Stimulated activated CD4-positive, alpha-beta T cell treated with anti-CD3 and anti-CD28 coated beads, Interleukin-4, amount 100 ng/mL, for 4 hours (primary cell): Measurements from ENCODE around the gene NAA60.
A peak's percentile ranks its signal among the peaks of the same experiment; 100 is the strongest.
"Not testable (repeated sequence)": the region's sequence is repeated elsewhere in the genome, so short reads cannot be mapped to it uniquely, and the experiment has no call there.

Experiments used
- DNase-seq, 2 experiments: peaks; one replicate each; pipeline ENCODE4 v3.0.0-alpha.2; 2020

NAA60 gene

DNA sequence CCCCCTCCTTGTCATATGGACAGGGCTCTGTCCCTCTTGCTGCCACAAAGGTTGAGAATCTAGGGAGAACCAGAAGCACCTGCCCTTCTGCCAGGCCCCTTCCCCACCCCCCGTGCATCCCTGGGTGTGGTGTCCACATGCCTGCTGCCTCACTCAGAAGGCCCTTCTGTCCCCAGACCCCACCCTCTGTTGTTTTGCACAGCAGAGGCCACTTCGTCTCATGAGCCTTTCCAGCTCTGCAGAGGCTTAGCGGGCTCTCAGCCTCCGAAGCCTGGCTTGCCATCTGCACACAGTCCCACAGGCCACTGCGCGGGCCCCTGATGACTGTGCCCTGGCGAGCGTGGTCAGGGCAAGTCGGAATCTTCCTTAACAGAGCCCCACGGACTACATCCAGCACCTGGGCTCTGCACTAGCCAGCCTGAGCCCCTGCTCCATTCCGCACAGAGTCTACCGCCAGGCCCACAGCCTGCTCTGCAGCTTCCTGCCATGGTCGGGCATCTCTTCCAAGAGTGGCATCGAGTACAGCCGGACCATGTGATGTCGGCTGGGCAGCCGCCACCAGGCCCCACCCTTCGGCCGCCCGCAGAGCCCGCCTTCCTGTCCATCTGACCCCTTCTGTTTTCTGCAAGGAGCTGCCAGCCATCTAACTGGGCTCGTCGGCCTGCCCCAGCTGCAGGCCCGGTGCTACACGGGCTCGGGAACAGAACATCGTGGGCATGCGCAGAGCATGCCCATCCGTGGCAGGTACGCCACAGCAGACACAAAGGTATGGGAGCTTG lies 41.0 kb downstream of the NAA60 start:
- DNase-seq = no peak

DNA sequence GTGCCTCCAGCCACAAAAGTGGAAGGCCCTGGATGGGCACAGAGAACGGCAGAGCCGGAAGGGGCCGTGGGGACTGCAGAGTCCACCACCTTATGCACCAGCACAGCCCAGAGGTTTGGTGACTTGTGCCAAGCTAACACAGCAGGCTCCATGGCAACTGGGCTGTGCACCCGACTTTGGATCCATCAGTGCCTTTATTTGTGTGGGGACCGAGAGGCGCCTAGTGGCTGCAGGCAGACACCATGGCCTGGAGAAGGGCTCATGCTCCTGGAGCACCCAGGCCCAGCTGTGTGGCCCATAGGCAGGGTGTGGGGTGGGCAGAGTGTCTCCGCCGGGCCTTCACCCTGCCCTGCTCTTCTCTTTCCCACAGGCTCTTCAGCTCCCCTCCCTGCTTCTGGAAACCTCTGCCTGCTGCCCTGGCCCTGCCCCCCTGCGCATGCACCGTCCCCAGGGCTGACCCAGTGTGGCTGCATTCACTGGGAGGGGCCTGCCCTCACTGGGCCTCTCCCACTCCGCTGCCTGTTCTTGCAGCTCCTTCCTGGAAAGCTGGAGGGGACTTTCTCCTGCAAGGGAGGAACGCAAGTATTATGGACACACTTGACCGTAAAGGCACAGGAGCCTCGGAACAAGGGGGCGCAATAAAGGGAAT lies 41.7 kb downstream of the NAA60 start:
- no peak for DNase-seq

DNA sequence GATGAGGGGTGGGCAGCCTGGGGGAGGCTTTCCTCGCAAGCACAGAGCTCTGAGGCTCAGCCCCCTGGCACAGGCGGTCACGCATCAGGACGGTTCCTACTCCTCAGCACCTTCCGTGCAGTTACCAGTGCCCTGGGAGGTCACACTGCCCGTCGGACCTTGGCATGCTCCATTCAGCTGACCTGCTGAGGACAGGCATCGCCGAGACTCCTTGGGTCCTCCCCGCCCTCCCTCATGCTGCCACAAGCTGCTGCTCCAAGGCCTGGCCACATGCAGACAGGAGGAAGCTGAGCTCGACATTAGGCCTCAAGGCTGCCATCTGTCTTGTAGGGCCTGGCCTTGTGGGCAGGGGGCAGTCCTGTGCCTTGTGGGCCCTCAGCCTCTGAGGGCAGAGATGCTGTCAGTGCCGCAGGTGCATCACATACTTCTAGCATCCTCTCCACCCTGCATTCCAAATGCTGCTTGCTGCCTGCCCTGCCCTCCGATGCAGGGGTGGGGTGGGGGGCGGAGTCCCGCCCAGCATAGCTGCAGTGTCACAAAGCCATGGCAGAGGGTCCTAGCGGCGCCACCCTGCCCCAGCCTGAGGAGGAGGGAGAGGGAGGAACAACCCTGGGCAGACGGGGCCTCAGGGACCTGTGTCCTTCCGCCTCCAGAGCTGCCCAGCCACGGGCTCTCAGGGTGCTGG lies 42.5 kb downstream of the NAA60 start:
- no peak for DNase-seq

DNA sequence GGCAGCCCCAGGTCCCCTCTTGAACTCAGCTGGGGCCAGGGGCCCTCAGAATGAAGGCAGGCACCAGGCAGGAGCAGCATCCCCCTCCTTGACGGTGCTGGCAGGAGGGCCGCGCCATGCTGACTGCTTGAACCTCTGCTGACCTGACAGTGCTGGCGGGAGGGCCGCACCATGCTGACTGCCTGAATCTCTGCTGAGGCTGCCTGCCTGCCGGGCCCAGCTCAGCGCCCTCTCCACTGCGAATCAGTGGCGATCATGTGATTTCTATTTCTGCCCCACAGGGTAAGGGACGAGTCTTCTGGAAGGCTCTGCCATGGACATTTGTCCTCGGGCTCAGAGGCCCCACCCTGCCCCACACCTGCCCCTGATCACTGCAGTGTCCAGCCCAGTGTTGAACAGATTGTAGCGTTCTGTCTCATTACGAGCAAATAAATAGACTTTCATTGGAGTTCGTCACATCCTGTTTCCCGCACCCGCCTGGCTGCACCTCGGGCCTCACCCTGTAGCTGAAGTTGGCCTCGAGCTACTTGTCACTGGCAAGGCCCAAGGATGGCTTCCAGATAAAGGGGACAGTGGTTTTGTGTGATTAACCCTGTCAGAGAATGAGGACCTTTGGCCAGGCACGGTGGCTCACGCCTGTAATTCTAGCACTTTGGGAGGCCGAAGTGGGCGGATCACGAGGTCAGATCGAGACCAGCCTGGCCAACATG lies 43.2 kb downstream of the NAA60 start:
- DNase-seq = no peak

DNA sequence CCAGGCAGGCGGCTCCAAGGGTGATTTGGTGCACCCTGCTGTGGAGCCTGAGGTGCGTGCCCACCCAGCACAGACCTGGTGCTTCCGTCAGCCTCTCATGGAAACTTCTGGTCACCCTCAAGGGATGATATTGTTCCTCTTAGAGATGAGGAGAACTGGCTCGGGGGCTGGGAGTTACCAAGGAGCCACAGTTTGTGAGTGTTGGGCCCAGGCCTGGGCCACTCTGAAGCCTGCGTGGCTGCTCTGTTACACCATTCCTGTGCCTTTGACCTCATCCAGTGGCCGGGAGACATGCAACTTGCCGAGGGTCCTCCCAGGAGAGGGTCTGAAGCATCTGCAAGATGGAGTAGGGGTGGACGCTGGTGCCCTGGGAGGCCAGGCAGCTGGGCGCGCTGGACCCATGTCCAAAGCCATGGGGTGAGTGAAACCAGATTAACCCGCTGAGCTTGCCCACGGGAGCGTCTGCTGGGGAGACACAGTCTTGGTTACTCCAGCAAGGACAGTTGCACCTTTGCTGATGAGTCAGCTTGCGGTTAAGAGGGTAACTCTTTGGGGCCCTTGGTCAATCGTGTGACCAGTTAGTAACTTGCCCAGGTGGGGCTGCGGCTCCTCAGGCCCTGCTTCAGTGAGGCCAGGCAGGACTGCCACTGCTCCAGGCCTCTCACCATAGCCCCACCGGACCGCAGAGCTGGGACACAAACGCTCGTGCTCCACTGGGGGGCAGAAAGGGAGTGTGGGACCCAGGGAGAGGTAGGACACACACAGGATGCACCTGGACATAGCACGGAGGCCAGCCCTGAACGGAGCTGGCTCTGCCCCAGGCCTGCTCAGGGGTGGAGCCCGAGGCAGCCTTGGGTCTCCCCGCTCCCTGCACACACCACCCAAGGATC lies 44.3 kb downstream of the NAA60 start:
- no peak for DNase-seq

DNA sequence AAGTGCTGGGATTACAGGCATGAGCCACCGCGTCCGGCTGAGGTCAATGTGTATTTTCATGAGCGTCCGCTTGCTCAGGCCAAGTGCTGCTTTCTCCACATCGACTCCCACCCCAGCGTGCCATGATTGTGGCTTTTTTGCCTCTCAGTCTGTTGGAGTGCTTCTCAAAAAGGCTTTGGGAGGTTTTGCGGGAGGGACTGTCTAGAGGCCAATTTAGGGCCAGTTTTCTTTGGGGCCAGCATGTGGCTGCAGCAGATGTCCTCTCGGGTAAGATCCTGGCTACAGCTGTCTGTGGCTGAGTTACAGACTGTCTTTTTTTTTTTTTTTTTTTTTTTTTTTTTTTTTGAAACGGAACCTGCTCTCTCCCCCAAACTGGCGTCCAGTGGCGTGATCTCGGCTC lies 45.3 kb downstream of the NAA60 start:
- no peak for DNase-seq

DNA sequence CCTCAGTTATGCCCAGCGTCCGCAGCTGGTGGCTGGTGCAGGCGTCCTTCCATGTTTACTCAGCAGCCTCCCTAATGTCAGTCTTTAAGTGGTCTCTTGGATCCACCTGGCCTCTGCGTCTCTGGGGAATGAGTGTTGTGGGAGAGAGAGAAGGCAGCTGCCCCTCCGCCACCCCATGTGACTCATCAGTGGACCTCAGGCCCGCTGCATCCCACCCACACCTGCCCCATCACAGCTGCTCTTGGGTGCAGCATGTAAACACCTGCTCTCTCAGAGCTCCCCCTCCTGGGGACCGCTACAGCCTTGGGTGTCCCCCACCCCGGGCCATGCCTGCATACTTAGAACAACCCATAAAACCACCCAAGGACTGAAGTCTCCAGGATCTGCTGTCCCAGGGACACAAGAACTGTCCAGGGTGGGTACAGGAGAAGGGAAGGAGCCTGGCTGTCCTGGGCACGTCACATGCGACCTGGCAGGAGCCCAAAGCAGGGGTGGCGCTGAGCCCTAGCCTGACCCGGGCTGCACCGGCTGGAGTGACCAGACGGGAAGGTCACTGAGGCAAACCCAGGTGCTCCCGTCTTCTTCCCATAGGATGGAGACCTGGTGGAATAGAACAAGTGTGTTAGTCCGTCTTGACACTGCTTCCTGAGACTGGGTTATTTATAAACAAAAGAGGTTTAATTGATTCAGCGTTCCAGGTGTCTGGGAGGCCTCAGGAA lies 47.6 kb downstream of the NAA60 start:
- no peak for DNase-seq

DNA sequence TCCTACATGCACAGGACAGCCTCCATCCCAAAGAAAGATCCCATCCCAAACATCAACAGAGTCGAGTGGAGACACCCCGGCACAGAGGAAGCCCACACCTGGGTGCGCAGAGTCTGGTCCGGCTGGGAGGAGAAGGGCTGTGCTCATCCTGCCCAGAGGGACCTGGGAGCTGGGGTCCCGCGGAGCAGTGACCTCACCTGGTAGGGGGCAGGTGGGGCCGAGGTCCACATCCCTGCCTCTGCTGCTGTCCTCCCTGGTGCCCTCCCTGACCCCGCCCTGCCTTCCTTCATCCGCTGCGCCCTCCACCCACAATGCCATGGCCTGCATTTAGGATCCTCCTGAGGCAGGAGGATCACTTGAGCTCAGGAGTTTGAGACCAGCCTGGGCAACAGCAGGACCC lies 48.9 kb downstream of the NAA60 start:
- no peak for DNase-seq

DNA sequence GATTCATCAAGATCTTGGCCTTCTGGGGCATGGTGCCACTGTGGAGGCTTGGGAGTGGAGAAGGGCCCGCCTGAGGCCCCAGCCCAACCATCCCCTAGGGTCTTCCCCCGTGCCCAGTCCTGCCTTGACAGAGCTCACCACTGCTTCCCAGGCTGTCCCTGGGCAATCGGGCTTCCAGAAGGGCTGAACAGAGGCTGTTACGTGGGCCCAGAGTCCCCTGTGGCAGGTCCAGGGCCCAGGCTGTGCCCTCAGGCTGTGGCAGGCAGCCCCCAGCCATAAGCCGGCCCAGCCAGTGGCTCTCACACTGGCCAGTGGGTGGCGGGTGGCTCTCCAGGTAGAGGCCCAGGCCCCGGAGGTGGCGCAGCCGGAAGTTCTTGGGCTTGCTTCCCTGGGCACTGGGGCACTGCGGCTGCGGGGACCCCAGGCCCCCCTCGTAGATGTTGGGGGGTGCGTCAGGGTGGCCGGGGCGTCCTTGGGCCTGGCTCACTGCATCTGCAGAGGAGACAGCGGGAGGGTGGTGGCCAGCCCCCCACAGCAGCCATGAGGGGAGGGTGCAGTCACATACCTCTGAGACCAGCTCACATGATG lies 51.0 kb downstream of the NAA60 start:
- DNase-seq = no peak

DNA sequence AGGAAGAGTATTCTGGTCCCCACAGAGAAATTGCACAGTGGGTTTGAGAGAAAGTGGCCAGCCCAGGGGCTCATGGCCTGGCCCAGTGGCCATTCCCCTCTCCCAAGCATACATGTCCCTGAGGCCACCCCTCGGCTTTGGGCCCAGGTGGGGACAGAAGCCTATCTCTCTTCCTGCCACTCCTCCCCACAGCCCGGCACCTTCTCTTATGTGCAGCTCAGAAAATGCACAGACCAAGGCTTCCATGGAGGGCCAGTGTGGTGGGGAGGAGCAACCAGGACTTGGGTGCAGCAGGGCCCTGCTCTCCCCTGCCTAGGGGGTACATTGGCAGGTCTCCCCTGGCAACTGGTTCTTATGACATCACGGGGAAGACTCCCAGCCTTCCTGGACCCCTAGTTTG lies 51.7 kb downstream of the NAA60 start, which contains the start of gene C16orf90:
TSS of gene C16orf90 (minus strand) at position 314 of the 400 bp plus-strand sequence. CDS start at position 246, 68 bp downstream.
- no peak for DNase-seq

DNA sequence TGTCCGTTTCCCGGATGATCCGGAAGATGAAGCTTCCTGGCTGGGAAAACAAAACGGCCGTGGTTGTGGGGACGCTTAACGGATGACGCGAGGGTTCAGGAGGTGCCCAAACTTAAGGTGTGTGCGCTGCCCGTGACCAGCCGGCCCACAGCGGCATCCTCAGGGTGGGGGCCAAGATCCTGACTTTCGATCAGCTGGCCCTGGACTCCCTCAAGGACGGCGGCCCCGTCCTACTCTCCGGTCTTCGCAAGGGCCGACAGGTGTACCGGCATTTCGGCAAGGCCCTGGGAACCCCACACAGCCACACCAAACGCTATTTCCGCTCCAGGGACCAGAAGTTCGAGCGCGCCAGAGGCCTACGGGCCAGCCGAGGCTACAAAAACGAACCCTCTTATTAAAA lies 52.9 kb downstream of the NAA60 start:
- no peak for DNase-seq

DNA sequence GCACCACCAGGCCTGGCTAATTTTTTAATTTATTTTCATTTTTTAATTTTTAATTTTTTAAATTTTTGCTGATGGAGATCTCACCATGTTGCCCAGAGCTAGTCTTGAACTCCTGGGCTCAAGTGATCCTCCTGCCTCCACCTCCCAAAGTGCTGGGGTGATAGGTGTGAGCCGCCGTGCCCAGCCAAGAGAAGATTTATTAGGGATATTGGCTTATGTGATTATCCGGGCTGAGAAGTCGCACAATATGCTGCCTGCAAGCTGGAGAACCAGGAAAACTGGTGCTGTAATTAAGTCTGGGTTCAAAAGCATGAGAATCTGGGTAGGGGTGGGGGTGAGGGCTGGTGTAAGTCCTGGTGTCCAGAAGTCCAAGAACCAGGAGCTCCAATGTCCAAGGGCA lies 54.3 kb downstream of the NAA60 start:
- DNase-seq = no peak

DNA sequence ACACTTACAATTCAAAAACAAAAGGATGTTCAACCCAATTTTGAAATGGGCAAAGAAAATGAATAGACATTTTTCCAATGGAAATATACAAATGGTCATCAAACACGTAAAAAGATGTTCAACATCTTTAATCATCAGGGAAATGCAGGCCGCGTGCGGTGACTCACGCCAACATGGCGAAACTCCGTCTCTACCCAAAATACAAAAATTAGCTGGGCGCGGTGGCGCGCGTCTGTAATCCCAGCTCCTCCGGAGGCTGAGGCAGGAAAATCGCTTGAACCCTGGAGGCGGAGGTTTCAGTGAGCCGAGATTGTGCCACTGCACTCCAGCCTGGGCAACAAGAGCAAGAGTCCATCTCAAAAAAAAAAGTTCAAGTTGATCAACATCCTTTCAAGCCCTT lies 55.5 kb downstream of the NAA60 start:
- no peak for DNase-seq

DNA sequence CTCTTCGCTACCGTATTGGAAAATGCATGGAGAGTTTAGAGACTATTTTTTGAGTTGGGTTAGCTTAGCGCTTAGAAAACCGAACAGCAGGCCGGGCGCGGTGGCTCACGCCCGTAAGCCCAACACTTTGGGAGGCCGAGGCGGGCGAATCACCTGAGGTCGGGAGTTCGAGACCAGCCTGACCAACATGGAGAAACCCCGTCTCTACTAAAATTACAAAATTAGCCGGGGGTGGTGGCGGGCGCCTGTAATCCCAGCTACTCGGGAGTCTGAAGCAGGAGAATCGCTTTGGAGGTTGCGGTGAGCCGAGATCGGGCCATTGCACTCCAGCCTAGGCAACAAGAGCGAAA lies 57.9 kb downstream of the NAA60 start:
- not testable (repeated sequence) for DNase-seq

DNA sequence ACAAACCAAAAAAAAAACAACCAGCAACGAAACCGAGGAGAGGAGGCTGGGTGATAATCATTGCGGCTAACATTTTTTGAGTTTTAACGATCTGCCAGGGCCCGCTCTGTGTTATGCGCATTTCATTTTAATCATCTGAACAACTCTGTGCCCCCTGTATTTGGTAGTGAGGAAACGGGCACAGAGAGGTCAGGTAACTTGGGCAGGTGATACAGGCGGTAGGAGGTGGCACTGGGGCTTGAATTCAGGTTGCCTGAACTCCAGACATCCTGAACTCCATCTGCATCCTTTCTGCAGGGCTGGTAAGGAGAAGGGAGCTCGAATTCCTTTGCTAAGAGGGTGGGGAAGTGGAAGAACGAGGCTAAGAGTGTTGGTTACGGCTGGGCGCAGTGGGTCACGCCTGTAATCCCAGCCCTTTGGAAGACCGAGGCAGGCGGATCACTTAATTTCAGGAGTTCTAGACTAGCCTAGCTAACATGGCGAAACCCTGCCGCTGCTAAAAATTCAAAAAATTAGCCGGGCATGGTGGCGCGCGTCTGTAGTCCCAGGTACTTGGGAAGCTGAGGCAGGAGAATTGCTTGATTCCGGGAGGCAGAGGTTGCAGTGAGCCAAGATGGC lies 58.4 kb downstream of the NAA60 start:
- DNase-seq = no peak

DNA sequence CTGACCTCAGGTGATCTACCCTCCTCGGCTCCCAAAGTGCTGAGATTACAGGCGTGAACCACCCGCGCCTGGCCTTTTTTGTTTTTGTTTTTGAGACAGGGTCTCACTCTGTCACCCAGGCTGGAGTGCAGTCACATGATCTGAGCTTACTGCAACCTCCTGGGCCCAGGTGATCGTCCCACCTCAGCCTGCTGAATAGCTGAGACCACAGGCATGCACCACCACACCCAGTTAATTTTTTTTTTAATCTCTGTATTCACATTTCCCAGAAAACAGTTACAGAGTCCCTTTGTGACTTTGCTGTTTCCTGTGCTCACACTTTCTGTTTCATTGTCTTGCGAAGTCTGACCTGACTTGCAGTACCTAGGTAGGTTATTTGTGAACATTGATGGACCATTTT lies 60.0 kb downstream of the NAA60 start:
- peak; percentile 24 to 73 for DNase-seq

DNA sequence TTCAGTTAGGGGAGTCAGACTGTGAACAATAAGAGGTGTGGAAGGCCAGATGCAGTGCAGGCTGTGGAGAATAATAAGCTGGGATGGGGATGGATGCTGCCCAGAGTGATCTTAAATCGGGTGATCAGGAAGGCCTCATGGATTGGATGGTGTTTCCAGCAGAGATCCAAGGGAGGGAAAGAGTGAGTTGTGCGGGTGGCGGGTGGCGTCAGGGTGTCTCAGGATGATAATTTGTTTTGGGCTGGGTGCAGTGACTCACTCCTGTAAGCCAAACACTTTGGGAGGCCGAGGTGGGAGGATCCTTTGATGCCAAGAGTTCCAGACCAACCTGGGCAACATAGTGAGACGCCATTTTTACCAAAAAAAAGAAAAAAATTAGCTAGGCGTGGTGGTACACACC lies 65.3 kb downstream of the NAA60 start:
- DNase-seq = peak in 1 of 2 experiments; percentile 14

DNA sequence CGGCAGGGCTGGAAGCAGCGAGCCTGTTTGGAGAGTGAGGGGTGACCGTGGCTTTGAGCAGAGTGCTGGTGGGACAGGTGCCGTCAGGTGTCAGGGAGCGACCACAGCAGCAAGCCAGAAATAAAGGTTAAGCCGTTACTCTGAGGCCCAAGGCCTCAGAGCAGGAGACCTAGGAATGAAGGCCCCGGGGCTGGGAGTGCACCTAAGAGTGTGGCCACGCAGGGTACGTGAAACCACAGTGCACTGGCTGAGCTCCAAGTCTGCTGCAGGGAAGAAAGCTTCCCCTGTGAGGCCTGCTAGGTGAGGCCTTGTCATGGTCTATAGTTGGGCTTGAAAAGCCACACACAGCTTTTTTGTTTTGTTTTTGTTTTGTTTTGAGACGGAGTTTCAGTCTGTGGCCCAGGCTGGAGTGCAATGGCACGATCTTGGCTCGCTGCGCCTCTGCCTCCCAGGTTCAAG lies 66.0 kb downstream of the NAA60 start:
- DNase-seq = peak; percentile 36 to 58

DNA sequence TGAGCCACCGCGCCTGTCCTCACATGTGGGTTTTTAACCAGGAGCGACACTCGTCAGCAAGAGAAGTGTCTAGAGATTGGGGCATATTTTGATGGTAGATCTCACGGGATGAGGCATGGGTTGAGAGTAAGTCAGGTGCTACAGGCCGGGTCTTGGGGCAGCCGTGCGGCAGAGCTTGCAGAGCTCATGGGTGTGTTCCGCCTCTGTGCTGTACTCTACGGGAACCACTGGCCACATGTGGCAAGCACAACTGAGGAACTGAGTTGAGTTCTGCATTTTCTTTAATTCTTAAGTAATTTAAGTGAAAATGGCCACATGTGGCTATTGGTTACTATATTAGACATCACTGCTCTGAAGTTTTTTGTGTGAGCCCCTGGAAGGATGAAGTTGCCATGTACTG lies 66.9 kb downstream of the NAA60 start:
- DNase-seq = no peak

DNA sequence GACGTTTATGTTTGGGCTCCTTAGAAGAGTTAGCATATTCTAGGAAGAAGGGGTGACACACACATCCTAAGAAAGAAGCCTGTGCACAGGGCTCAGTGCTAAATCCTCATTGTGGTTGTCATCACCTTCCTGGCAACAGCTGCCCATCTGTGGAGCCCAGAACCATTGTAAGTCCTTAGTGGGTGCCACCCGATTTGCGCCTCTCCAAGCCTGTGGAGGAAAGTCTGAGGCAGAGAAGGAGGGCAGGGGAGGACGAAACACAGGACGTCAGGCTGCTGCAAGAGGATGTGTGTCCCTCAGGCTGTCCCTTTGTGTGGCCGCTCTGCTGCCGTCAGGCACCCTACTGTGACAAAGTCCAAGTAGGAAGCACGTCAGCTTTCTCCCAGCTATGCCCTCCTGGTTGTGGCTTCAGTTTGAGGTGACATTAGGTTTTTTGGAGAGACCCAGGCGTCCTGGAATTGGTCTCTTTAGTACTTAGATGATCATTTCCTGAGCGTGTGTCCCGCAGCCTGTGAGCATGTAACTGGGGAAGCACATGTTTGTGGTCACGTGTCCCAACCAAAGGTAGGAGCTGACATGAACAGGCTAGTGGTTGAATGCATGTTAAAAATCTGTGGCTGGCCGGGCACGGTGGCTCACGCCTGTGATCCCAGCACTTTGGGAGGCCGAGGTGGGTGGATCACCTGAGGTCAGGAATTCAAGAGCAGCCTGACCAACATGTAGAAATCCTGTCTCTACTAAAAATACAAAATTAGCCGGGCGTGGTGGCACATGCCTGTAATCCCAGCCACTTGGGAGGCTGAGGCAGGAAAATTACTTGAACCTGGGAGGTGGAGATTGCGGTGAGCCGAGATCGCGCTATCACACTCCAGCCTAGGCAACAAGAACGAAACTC lies 68.1 kb downstream of the NAA60 start:
- DNase-seq = no peak
